GM23338 (cell line): ENCODE data around the gene DHX32. TPM values are rescaled to one million over a fixed set of nuclear protein-coding genes. Genes with fewer than 3 reads are reported as not detected.

Source experiments
- ATAC-seq: fragments of 200-7000 bp; cut with Tn5 transposase; 3 replicates; pipeline ENCODE4 v1.9.1; 2020
- DNase-seq: peaks from one replicate; pipeline ENCODE4 v3.0.0-alpha.2; 2015; ENCODE audit warnings: low spot score
- H2AFZ ChIP-seq: fragments of 200-600 bp; sonication (generic); 2 replicates; pipeline ENCODE4 v1.8.0; 2016; ENCODE audit warnings: antibody characterized with exemption, mild to moderate bottlenecking, moderate library complexity
- H3F3A ChIP-seq: fragments of 200-600 bp; sonication (generic); replicated peaks from 2 replicates; pipeline ENCODE4 v1.8.0; 2017; ENCODE audit warnings: antibody characterized with exemption, mixed run types, low read depth
- H3K27ac ChIP-seq: fragments of 200-600 bp; sonication (generic); 2 replicates; pipeline ENCODE4 v1.6.1; 2016; ENCODE audit warnings: low read depth
- H3K27me3 ChIP-seq: fragments of 200-600 bp; sonication (generic); 2 replicates; pipeline ENCODE4 v1.8.0; 2016; ENCODE audit warnings: mild to moderate bottlenecking, mixed run types, moderate library complexity; ENCODE audit not compliant: insufficient read depth
- H3K36me3 ChIP-seq: fragments of 200-600 bp; sonication (generic); 2 replicates; pipeline ENCODE4 v1.8.0; 2016; ENCODE audit warnings: mild to moderate bottlenecking; ENCODE audit not compliant: insufficient read depth
- H3K4me1 ChIP-seq: fragments of 200-600 bp; sonication (generic); 2 replicates; pipeline ENCODE4 v1.8.0; 2016; ENCODE audit warnings: mild to moderate bottlenecking, moderate library complexity; ENCODE audit not compliant: insufficient read depth
- H3K4me2 ChIP-seq: fragments of 200-600 bp; sonication (generic); 2 replicates; pipeline ENCODE4 v1.7.1; 2017; ENCODE audit warnings: mixed run types
- H3K4me3 ChIP-seq: fragments of 200-600 bp; sonication (generic); 2 replicates; pipeline ENCODE4 v1.6.1; 2016; ENCODE audit warnings: mixed run types
- H3K79me2 ChIP-seq: fragments of 200-600 bp; sonication (generic); replicated peaks from 2 replicates; pipeline ENCODE4 v1.8.0; 2017; ENCODE audit warnings: mild to moderate bottlenecking; ENCODE audit not compliant: insufficient read depth
- H3K9me2 ChIP-seq: fragments of 200-600 bp; sonication (generic); 2 replicates; pipeline ENCODE4 v1.8.0; 2017; ENCODE audit not compliant: insufficient read depth
- H4K20me1 ChIP-seq: fragments of 200-600 bp; sonication (generic); replicated peaks from 2 replicates; pipeline ENCODE4 v1.8.0; 2017; ENCODE audit warnings: mild to moderate bottlenecking; ENCODE audit not compliant: insufficient read depth
- H3K27ac Mint-ChIP-seq: 2 replicates; pipeline ENCODE4 v1.8.0; 2020; ENCODE audit warnings: inconsistent platforms, mild to moderate bottlenecking, moderate library complexity, mixed read lengths
- H3K27me3 Mint-ChIP-seq: 3 replicates; pipeline ENCODE4 v1.8.0; 2022; ENCODE audit warnings: low read depth, mild to moderate bottlenecking, moderate library complexity, mixed read lengths, inconsistent platforms; ENCODE audit not compliant: insufficient read depth, poor library complexity
- H3K36me3 Mint-ChIP-seq: 3 replicates; pipeline ENCODE4 v1.8.0; 2021; ENCODE audit warnings: low read depth, mild to moderate bottlenecking, inconsistent platforms, moderate library complexity, mixed read lengths
- H3K4me1 Mint-ChIP-seq: 3 replicates; pipeline ENCODE4 v1.8.0; 2020; ENCODE audit warnings: mild to moderate bottlenecking, inconsistent platforms, mixed read lengths
- H3K4me3 Mint-ChIP-seq: 3 replicates; pipeline ENCODE4 v1.8.0; 2021; ENCODE audit warnings: moderate library complexity, mild to moderate bottlenecking, inconsistent platforms, mixed read lengths
- H3K9me3 Mint-ChIP-seq: 3 replicates; pipeline ENCODE4 v1.8.0; 2020; ENCODE audit warnings: moderate library complexity, mild to moderate bottlenecking, inconsistent platforms, mixed read lengths
- CREB1 ChIP-seq: fragments of 250-450 bp; sonication (Bioruptor Pico); IDR thresholded peaks from 2 replicates; pipeline ENCODE4 v1.5.0; 2020; ENCODE audit warnings: low read depth, mild to moderate bottlenecking, moderate library complexity
- CTCF ChIP-seq, 2 experiments: fragments of 200-600 bp in 1 of 2; sonication (generic) in 1 of 2; conservative IDR thresholded peaks; 2 replicates each; pipeline versions ENCODE4 v1.5.1 to v1.6.1; 2016 to 2017; ENCODE audit warnings: antibody characterized with exemption in 2 of 2, low read depth in 2 of 2, mild to moderate bottlenecking in 2 of 2, moderate library complexity in 1 of 2
- ETS1 ChIP-seq: IDR thresholded peaks from 2 replicates; pipeline ENCODE4 v1.6.1; 2016; ENCODE audit warnings: antibody characterized with exemption
- EZH2 ChIP-seq: fragments of 200-600 bp; sonication (generic); IDR thresholded peaks from one replicate; pipeline ENCODE4 v1.8.0; 2017; ENCODE audit warnings: antibody characterized with exemption, mild to moderate bottlenecking, low read depth; ENCODE audit not compliant: unreplicated experiment
- EZH2phosphoT487 ChIP-seq: fragments of 200-600 bp; sonication (generic); IDR thresholded peaks from one replicate; pipeline ENCODE4 v1.8.1; 2018; ENCODE audit warnings: antibody characterized with exemption; ENCODE audit not compliant: unreplicated experiment
- JUNB ChIP-seq: IDR thresholded peaks from one replicate; pipeline ENCODE4 v1.6.1; 2016; ENCODE audit warnings: antibody characterized with exemption; ENCODE audit not compliant: unreplicated experiment
- NANOG ChIP-seq: IDR thresholded peaks from 2 replicates; pipeline ENCODE4 v1.6.1; 2016; ENCODE audit warnings: antibody characterized with exemption, borderline replicate concordance
- POLR2AphosphoS5 ChIP-seq: IDR thresholded peaks from 2 replicates; pipeline ENCODE4 v1.6.1; 2016; ENCODE audit warnings: antibody characterized with exemption, low read depth
- REST ChIP-seq: IDR thresholded peaks from one replicate; pipeline ENCODE4 v1.6.1; 2018; ENCODE audit warnings: antibody characterized with exemption; ENCODE audit not compliant: unreplicated experiment
- STAT1 ChIP-seq: IDR thresholded peaks from one replicate; pipeline ENCODE4 v1.6.1; 2016; ENCODE audit warnings: antibody characterized with exemption; ENCODE audit not compliant: unreplicated experiment
- ZNF114 ChIP-seq: fragments of 250-450 bp; sonication (Bioruptor Pico); IDR thresholded peaks from 2 replicates; pipeline ENCODE4 v1.5.0; 2020; ENCODE audit warnings: mild to moderate bottlenecking, moderate library complexity
- ZNF331 ChIP-seq: fragments of 250-450 bp; sonication (Bioruptor Pico); IDR thresholded peaks from 2 replicates; pipeline ENCODE4 v1.5.0; 2020; ENCODE audit warnings: low read depth, mild to moderate bottlenecking, moderate library complexity
- polyA plus RNA-seq: library from polyadenylated mRNA; unstranded; fragments of >200 nt; fragmentation: Nextera tagmentation; extraction: Ambion mirVana; gene quantifications from 2 replicates; pipeline ENCODE4 v1.2.1, GENCODE V29; 2016
- total RNA-seq: library from RNA; depleted of rRNA; stranded (reverse); fragments of >200 nt; shearing (Covaris generic); gene quantifications from 2 replicates; pipeline ENCODE4 v1.2.3, GENCODE V29; 2014

The DHX32 gene
- total and polyA plus RNA-seq, 2 experiments from 2014 or later, result 9.5 to 21.6 TPM

DNA sequence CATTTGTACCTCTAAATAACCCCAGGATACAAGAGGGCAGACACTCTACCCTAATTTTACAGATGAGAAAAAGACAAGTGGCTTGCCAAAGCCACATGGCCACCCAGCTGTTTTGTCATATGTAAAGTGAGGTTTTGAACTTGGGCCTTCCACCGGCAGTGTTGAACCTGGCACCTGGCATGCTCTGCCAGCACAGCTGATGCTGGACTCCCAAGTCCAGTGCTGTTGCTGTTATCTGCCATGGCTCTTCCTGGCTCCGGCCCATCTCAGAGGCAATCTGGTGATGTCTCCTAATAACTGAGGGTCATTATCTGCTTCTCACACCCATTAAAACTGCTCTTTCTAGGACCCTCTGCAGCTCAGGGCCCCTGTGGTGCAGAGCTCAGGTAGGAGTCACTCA, 32.7 kb downstream of the DHX32 start (continued):
- TF ChIP-seq REST (no peak), POLR2AphosphoS5 (no peak), STAT1 (no peak), CTCF (conservative IDR thresholded peaks at IDR 0.05; ENCODE audit: low read depth in 2 of 2) (no peak), ETS1 (no peak), CREB1 (CRISPR knock-in tag) (no peak), EZH2phosphoT487 (no peak), ZNF114 (CRISPR knock-in tag) (no peak), ZNF331 (no peak), EZH2 (no peak), JUNB (no peak)

GRCh38 chr10:125846894-125847293, 34.2 kb downstream of the DHX32 start:
- no peaks in the 10 kb centered on the region for H3K27me3 ChIP-seq
- H3K79me2 ChIP-seq, result no peaks in the 10 kb centered on the region
- H3F3A ChIP-seq, result no peaks in the 10 kb centered on the region
- no peak overlapping the region for H3K27ac ChIP-seq
- peaks cover 2% of the 10 kb centered on the region; the same call in 2 of the 3 replicates for H3K9me3 Mint-ChIP-seq
- H3K27me3 Mint-ChIP-seq, result peaks cover 5% of the 10 kb centered on the region
- H2AFZ ChIP-seq, result no peak overlapping the region
- peaks cover 27% of the 10 kb centered on the region for H3K36me3 Mint-ChIP-seq
- DNase-seq (no peak), ATAC-seq (no peak)
- H3K4me2 ChIP-seq, result no peak overlapping the region
- H3K4me1 Mint-ChIP-seq, result no peaks in the 10 kb centered on the region
- no peaks in the 10 kb centered on the region for H3K4me1 ChIP-seq
- no peak overlapping the region for H3K4me3 ChIP-seq
- no peaks in the 10 kb centered on the region for H3K9me2 ChIP-seq
- no peaks in the 10 kb centered on the region; the same call in 1 of the 2 replicates for H4K20me1 ChIP-seq
- H3K27ac Mint-ChIP-seq, result no peak overlapping the region
- no peak overlapping the region for H3K4me3 Mint-ChIP-seq
- H3K36me3 ChIP-seq, result no peaks in the 10 kb centered on the region; the same call in 1 of the 2 replicates
- TF ChIP-seq CTCF (conservative IDR thresholded peaks at IDR 0.05; ENCODE audit: low read depth in 2 of 2) (no peak), NANOG (no peak), CREB1 (CRISPR knock-in tag) (no peak)
